Stimulated activated CD4-positive, alpha-beta T cell treated with anti-CD3 and anti-CD28 coated beads, Interleukin-4, amount 100 ng/mL, for 4 hours (primary cell): ENCODE results near the gene HIVEP1.

Experiments
- DNase-seq, 2 experiments: peaks; one replicate each; pipeline ENCODE4 v3.0.0-alpha.2; 2020

The HIVEP1 gene

DNA sequence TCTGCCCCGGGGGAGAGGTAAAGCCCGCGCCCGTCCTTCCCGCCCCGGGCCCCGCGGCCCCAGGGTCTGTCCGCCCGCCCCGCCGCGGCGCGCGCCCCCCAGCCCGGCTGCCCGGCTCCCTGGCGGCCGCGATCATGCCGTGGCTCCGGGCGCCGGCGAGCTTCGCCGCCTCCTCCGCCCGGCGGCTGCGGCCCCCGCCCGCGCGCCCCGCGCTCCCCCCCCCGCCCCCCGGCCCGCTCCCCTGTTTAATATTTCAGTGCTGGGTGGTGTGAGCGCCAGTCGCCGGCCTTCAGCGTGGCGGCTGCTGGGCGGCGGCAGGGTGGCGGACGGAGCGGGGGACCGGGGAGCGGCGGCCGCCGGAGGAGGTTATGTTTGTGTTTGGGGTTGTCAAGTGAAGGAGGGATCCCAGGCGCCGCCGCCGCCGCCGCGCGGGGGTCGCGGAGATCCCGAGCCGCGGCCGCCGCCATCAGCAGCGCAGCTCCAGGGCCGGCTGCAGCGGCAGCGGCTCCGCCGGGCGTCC, at the start of gene HIVEP1:
Gene HIVEP1 (plus strand): TSS at position 275 of the 520 bp plus-strand sequence. CDS start 3,317 bp downstream, outside the sequence.
- DNase-seq: no peak

DNA sequence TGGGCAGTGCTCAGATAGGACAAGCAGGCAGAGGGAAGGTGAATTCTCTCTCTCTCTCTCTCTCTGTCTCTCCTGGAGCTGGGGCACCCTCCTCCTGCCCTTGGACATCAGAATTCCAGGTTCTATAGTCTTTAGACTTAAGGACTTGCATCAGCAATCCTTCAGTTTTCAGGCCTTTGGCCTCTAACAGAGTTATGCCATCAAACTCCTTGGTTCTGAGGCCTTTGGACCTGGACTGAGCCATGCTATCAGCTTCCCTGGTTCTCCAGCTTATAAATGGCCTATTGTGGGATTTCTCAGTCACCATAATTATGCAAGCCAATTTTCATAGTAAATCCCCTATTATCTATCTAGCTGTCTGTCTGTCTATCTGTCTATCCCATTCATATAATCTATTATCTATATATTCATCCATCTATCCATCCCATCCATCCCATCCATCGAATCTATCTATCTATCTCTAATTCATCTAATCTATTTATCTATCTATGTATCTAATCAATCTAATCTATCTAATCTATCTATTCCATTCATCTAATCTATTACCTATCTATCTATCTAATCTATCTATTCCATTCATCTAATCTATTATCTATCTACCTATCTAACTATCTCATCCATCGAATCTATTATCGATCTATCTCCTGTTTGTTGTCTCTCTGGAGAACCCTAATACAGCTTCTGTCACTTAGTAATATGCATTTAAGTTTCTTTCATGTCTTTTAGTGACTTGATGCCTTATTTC, 48.2 kb upstream of the HIVEP1 start:
- DNase-seq: no peak

DNA sequence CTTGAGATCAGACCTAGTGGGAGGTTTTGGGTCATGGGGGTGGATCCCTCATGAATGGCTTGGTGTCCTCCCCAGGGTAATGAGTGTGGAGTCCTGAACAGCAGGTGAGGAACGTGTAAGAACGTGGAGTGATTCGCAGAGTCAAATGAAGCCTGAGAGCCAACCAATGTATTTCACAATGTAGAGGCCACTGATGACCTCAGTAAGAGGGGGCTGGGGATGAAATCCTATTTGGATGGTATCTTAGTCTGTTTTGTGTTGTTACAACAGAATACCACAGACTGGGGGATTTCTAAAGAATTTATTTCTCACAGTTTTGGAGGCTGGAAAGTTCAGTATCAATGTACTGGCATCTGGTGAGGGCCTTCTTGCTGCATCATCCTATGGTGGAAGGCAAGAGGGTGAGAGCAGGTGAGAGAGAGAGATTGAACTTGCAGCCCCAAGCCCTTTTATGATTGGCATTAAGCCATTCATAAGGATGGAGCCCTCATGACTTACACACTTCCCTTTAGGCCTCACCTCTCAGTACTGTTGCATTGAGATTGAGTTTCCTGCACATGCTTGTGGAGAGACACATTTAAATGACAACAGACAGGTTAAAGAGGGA, 47.3 kb upstream of the HIVEP1 start:
- no peak for DNase-seq

DNA sequence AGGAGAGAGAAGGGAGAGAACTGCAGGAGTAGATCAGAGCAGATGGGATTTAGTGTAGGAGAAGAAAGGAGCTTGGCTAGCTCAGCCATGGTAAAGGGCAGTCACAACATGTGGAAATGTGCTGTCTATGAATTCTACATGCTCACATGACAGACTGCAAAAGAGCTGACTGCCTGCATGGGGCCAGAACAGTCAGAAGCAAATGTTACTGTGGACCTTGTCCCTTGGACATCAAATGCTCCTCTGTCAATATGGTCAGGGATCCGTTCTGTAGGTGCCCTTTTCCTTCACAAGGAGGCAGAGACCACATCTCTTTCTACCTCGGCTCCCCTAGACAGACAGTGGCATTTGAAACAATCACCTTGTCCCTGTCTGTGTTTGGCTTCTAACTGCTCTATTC, 46.6 kb upstream of the HIVEP1 start:
- DNase-seq: no peak

DNA sequence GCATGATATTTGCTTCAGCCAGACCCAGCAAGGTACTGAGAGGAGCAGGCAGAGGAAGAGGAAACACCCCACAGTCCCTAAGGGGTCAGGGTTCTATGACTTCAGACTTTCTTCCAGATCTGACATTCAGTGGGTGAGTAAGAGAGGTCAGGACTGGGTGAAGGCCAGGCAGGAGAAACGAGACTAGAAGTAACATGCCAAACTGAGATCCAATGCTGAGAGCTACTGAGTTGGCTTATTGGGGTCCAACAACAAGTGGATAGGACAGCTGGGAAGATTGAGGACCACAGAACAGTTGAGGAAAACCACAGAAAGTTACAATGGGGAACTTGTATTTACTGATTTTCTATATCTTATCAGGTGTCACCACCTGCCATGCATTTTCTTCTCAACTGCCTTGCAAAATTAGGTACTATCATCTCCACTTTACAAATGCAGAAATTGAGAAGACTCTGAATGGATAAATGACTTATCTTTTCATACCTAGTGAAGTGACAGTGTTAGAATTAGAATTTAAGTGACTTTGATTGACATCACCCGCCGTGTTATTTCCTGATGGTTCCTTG, 43.8 kb upstream of the HIVEP1 start:
- no peak for DNase-seq

DNA sequence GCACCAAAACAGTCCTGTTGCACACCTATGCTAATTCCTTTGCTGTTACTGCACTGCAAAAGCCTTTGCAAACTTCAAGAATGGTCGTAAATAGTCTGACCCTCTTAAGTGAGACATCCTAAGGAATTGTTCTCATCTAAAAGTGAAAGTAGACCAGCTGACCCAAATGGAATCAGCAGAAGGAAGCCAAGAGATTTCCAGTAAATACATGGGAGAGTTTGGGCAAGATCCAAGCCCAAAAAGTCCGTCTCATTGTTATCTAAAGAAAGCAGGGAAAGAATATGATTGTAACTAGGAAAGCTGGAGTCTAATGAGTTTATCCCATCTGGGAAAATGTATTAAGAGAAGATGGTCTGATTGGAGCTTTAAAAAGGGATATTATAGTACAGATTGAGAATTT, 43.0 kb upstream of the HIVEP1 start:
- DNase-seq: no peak

DNA sequence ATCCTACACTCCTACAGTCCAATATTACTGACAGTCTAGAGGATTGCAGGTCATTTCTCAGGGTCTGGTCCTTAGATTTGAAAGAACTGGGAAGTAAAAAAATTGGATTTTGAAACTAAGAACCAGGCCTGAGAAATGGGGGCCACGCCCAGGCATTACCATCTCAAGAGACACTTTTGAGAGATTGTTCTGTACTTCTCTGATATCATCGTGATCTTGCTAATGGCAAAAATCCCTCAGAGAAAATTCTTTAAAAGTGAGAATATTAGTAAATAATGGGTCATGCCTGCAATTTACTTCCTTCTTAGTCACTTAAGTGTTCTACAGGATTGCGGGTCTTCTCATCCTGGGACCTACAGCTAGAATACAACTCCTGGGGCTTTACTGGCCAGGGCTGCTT, 42.0 kb upstream of the HIVEP1 start:
- DNase-seq: no peak

DNA sequence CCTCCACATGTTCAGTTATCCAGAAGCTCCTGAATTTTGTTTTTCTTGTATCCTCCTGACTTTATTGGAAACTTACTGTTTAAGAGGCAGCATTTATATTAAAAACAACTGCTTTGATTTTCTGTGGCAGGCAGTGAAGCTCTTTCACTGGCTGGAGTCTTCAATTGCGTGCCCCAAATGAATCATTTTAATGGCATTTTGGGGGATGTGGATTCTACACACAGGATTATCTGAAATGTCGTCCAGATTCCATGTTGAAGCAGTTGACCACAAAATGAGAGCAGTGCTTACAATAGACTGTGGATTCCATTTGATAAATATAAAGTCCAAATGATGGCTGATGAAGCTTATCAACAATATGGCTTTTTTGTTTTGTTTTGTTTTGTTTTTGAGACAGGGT, 41.0 kb upstream of the HIVEP1 start:
- DNase-seq: no peak

DNA sequence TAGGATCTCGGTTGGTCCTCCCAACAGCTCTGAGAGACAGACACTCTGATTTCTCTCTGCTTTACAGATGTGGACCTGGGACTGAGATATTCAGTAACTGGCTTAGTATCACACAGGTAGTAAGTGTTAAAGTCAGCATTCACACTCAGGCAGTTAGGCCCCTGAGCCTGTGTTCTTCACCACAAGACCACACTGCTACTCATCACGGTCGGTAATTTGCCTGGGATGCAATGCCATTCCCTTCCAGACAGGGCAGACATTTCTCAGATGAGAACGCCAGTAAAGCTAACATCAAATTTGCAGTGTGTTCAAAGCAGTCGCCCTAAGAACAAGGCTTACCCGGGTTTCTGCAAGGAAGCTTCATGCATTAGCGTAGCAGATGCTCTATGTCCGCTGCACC, 39.8 kb upstream of the HIVEP1 start:
- DNase-seq: no peak

DNA sequence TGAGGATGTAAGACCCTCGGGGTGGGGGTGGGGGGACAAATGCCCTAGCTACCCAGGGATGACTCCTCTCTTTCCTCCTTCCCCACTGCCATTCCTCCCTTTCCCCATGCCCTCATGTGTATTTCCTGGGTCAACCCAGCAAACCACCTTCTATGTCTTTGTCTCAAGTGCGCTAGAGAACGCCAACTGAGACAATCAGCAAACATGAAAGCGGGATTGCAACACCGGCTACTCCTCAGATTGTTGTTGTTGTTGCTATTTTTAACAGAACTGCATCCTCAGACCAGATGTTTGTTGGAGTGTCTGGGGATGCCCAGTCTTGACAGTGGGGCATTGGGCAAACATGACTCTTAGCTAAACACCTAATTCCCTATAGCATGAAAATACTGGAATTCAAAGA, 39.3 kb upstream of the HIVEP1 start:
- no peak for DNase-seq

DNA sequence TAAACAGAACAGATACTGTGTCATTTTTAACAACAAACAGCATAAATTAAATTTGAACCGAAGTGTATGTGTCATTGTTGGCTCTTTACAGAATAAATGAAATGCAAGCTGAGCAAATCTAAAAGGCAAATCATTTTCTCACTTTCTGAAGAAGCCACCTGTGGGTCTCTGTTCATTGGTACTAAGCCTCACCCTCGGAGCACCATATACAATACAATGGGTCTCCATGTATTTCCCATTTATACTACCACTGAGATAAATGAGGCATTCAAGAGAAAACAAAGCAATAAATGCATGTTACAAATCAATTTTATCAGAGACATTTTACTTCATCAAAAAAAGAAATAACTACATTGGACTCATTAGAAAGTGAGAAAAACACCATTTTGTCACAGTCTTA, 38.9 kb upstream of the HIVEP1 start:
- DNase-seq: no peak

DNA sequence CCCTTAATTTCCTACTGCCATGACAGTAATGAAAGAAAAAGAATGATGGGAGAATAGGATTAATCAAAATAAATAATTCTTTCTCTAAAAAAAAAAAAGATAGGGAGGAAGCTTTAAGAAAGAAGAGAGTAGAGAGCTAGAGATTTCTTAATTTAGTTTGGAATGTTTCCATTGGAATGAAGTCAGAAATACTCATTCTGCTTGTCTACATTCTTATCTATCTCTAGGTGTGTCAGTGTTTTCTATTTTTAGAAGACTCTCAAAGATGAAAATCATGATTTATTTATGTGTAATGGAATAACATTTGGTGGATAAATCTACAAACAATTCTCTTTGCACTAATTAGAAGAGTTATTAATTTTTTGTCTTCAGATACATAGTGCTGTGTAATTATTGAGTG, 38.0 kb upstream of the HIVEP1 start:
- no peak for DNase-seq

DNA sequence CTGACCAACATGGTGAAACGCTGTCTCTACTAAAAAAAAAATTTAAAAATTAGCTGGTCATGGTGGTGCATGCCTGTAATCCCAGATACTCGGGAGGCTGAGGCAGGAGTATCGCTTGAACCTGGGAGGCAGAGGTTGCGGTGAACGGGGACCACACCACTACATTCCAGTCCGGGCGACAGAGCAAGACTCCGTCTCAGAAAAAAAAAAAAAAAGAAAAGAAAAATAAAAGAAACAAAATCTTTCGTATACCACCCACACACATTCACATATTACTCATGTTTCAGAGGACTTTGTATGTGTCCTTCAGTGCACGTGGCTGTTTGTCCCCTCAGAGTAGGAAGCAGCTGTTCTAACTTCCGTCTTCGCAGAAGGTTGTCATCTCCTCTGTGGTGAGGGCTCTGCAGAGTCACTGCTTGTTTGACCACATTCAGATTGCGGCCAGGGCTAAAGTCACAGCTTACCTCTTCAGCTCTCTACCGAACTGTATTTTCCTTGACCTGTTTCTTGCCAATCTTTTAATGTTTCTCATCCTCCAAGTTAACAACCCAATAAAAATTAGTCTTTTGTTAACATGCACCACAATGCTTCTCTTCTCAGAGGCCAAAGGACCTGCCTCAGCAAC, 36.6 kb upstream of the HIVEP1 start:
- DNase-seq: peak in 1 of 2 experiments; percentile 13

DNA sequence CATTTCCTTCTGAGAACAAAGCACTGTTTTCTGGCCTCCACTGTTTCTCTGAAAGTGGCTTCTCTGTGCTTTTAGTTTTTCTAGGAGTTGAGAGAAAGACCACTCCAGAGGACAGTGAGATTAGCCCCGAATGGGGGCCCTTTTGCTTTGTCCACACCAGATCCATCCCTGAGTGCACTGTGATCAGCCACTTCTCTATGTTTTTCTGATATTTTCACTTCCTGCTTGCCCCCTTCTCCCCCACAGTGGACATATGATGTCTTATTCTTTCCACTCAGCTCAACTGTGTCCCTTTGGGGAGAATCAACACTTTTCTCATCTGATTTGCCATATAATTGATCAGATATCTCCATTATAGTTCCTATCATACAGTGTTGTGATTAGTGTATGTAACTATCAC, 35.6 kb upstream of the HIVEP1 start:
- DNase-seq: no peak

DNA sequence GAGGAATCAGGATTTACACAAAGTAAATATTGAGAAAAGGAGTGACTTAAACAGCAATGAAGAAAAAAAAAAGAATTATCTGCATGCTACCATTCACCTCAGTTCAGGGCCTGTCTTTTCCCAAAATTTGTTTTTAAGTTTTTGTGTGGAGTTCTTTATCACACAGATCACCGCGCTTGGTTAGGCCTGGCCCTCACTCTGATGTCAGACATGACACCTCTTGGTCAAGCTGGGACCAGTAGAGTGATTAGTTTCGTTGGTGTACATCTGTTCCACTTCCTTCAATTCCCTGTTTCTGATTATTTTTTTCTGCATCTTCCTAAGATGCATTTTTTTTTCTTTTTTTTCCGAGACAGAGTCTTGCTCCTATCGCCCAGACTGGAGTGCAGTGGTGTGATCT, 34.9 kb upstream of the HIVEP1 start:
- no peak for DNase-seq

DNA sequence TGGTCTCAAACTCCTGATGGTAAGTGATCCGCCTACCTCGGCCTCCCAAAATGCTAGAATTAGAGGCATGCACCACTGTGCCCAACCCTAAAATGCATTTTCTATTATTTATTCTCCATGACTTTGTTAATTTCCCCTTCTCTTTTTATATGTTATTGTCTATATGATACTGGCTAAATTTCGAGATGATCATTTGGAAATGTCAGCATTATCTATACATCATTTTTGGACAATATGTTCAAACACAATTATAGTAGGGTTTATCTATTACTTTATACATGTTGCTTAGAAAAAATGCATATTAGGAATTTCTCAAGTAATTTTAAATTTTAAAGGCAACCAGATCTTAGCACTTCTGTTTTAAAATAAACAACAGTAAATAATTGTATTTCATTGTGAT, 34.4 kb upstream of the HIVEP1 start:
- no peak for DNase-seq

DNA sequence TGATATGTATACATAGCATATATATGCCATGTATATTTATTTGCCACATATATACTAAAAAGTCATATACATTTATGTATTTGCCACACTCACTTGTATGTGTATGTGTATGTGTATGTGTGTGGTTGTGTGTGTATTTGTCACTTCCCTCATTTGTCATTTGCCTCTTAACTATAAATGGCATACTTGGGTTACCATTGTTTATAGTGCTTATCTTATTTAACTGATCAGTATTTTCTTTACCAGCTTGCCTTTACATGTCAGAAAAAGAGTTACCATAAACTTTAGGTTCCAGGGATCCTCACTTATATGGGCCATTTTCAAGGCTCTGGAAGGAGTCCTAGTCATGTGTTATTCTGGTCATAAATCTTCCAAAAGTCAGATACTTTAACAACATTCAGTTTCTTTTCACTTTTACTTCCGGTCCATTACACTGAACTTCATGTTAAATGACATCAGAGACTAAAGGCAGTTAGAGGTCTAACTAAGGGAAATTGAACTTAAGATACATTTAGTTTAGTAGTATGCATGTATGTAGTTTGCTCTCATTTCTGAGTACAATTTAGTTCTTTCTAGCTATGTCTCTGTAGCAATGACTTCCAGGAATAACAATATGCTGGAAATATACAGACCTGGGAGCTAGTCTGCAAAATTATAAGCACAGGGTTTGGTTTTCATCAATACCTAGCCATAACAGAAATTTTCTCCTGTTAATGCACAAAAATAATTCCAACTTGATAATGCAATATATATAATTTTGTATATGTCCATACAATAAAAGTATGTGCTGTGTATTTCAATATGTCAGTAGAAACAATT, 33.7 kb upstream of the HIVEP1 start:
- DNase-seq: no peak

DNA sequence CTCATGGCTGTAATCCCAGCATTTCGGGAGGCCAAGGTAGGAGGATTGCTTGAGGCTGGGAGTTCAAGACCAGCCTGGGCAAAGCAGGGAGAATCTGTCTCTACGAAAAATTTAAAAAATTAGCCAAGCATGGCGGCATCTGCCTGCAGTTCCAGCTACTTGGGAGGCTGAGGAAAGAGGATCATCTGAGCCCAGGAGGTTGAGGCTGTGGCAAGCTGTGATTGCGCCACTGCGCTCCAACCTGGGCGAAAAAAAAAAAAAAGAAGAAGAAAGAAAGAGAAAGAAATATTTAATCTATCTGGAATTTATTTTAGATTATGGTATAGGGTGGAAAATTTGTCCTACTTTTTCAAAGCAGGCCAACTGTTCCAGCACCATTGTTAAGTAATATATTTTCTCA, 32.2 kb upstream of the HIVEP1 start:
- no peak for DNase-seq

DNA sequence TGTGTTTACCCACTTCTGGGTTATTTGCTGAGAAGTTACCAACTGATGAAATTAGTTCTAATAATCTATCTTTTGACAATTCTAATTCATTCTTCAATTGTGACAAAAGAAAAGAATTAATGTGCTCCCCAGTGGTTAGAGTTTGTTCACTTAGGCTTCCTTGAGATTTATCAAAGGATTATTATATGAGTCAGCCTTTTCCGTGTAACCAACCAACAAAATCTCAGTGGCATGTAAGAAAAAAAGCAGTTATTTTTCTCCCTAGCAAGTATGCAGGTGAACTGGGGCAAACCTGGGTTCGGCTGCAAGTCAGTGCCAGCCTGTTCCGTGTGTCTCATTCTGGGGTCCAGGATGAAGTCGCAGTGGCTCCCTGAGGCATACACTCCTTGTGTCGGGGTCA, 28.8 kb upstream of the HIVEP1 start:
- no peak for DNase-seq

DNA sequence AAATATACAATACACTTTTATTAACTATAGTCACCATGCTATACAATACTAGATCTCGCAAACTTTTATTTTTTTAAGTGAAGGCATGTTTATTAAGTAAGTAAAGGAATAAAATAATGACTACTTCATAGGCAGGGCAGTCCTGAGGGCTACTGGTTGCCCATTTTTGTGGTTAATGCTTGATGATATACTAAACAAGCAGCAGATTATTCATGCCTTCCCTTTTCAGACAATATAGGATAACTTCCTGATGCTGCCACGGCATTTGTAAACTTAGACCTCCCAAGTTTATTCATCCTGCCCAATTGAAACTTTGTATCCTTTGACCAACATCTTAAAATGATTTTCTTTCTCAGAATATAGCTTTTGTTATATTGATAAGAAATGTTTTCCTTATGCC, 24.7 kb upstream of the HIVEP1 start:
- DNase-seq: no peak

DNA sequence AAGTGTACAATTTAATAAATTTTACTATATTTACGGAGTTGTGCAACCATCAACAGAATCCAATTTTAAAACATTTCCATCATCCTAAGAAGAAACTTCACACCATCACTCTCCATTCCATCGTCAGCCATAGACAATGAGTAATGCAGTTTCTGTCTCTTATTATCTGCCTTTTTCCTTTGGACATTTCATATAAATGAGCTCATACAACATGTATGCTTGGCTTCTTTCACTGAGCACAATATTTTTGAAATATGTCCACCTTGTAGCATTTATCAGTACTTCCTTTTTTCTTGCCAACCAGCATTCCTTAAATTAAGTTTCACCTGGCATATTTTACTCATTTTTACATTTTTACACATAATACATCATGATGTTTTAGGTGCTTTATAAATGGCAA, 22.7 kb upstream of the HIVEP1 start:
- DNase-seq: no peak

DNA sequence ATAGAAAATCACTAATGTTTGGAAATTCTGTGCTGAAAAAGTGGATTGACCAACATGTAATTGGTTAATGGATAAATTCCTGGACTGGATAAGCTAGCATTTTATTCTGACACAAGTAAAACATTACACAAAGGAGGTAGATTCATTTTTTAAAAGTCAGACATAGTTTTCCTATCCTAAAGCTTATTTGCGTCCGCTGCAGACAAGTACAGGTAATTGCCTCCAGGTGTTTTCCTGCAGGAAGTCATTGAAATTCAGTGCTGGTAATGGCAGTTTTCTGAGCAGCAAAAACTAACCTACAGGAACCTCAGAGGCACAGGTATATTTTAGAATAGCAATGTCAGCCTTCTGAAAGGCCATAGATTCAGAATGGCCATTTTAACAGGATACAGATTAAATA, 20.0 kb upstream of the HIVEP1 start:
- no peak for DNase-seq

DNA sequence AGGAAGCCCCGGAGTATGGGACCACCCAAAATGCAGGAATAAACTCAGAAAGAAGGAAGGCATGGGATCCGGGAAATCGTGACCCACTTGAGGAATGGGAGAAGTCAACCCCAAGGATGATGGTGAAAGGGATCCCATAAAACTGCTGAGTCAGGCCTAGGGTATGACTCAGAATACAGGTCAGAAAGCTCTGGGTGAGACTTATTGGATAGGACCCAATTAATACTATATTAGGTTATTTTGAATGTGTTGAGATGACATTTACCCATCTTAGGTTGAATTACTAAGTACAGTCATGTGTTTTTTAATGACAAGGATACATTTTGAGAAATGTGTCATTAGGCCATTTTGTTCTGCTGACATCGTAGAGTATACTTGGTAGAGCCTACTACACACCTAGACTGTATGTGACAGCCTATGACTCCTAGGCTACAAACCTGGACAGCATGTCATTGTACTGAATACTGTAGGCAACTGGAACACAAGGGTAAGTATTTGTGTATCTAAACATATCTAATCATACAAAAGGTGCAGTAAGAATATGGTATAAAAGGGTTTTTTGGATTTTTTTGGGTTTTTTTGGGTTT, 17.1 kb upstream of the HIVEP1 start:
- DNase-seq: no peak
